NK-92 (cell line): ENCODE data around the gene INPP4B.
"Not testable (repeated sequence)": the region's sequence is repeated elsewhere in the genome, so short reads cannot be mapped to it uniquely, and the experiment has no call there.

ENCODE experiments used
- DNase-seq: peaks from one replicate; lab custom pipeline; 2025; ENCODE audit not compliant: unreplicated experiment; lab: John Stamatoyannopoulos, UW

INPP4B gene

DNA sequence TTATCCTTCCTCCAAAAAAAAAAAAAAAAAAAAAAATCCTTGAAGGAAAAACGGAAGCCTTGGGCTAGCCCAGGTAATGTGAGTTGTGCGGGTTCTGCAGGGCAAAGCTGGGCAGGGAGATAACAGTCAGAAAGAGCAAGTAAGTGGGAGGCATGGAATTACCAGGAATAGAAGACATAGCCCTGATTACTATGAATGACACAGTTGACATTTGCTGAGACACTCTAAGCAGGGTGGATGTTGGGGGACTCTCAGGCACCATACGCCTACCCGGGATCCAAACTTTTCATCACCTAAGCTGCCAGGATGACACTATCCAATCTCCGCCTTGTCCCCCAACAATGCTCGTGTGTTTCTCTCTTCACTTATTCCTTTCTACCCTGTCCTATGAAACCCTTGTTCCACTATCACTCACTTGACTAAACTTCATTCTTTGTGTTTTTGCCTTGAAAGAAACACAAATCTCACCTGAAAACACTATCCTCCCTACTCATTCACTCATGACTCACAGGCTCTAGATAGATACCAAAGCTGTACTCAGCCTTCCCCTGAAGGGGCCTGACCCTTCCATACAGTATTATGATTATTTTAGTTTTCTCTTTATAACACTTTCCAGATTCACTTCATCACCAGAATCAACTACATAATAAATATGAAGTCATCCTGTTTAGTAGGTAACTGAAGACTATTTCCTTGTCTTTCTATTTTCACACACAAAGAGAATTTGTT, 158.4 kb downstream of the INPP4B start:
- DNase-seq: no peak

DNA sequence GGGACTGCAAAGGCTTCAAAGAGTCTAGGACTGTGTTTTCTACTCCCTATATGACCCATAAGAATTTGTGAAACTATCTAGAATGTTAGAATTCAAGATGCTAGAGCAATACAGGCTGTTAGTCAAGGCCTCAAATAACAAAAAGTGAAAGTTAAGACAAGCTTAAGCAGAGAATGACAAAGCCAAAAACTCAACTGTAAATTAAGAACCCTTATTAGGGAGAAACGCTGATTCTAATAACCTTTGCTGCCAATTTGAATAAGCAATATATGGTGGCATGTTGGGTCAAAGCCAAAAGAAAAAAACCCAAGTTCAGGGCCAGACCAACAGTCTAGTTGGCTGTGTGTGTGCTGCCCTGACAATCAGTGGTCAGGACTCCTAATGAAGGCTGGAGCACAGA, 160.0 kb downstream of the INPP4B start:
- no peak for DNase-seq

DNA sequence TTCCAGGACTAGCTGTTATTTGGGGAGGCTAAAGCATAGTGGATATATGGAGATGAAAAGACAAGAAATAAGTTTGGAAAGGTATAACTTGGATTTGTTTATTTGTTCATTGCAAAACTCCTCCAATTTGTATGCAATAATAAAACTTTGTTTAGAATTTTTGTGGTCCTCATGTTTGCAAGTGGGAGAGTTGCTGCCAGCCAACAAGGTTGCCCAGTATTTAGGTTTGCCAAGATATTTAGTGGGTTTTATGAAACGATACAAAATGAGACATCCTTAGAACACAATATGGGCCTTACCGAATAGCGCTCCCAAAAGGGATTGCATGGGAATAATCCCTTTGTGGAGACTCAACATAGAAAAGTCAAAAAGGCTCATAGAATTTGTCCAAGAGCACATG, 162.1 kb downstream of the INPP4B start:
- DNase-seq: no peak

DNA sequence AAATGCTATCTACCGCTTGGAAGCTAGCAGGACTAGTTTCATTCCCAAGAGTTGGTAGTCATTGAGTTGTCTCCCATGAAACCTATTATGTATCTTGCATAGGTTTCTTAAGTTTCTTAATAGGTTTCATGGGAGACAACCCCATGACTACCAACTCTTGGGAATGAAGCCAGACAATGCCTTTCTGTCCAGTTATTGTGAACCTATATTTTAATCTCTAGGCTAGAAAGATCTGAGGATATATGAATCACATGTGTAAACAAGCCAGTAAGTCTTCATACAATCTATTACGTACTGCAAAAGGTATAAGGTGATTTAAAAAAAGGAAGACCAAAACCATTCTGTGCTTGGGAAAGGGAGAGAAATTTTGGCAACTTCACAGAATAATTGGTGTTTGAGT, 162.6 kb downstream of the INPP4B start:
- DNase-seq: no peak

DNA sequence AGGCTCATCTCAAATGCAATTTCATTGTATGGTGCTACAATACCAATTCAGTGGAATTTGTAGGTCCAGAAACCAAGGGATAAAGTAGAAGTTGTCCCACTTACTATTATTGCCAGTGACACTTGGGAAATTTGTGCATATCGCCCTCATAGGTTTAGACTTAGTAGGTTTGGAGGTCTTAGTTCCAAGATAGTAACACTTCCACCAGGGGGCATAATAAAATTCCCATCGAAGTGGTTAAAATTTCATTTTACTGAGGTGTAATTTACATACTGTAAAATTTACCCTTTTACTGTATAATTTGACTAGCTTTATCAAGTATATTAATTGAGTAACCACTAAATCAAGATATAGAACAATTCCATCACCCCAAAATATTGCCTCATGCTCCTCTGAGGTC, 174.6 kb downstream of the INPP4B start:
- DNase-seq: no peak

DNA sequence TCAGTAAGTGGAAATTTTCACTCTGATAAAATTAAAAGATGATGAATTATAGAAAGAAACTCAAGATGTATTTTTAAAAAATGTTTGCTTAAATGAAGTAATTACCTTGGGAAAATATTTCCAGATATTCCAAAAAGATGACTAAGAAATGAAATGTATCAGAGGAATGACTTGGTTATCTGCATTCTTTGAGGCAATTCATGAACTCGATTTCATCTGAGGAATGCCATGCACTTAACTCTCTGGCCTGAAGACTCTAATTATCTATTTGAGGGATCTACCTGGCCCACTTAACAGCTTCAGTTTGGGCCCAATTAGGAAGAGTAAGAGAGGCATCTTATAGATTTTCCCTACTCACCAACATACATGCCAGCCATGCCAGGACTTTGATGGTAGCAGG, 182.3 kb downstream of the INPP4B start:
- DNase-seq: no peak

DNA sequence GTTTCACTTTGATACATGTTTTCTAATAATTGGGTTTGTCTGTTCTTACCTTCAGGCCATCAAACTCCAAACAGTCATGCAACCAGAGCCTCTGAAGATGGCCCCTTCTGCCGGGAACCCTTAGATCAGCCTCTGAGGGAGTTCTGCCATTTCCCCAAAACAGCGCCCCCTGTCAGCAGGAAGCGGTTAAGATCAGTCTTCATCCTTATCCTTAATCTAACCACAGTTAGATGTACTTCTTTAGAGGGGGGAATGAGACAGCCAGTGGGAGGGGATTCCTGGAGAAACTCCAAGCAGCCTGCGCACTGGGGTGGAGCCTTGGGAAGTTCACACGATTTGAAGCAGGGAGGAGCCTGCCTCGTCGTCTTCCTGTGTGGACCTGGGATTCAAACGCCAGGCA, 185.4 kb downstream of the INPP4B start:
- DNase-seq: no peak

DNA sequence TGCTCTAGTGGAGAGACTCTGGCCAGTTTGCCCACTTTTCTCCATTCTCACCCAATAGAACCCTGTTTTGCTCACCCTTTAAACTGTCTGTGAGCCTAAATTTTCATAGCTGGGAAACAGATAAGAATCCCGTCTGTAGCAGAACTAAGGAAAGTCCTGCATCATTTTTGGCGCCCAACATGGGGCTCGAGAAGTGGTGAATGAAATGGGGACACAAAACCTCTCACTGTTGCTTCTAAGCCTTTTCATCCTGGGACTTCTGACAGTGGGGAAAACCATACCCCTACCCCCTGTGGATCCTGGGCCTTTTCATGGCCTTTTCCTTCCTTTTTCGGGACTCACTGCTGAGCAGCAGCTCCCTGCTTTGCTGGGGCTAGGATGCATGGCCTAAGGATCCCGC, 189.9 kb downstream of the INPP4B start:
- DNase-seq: no peak

DNA sequence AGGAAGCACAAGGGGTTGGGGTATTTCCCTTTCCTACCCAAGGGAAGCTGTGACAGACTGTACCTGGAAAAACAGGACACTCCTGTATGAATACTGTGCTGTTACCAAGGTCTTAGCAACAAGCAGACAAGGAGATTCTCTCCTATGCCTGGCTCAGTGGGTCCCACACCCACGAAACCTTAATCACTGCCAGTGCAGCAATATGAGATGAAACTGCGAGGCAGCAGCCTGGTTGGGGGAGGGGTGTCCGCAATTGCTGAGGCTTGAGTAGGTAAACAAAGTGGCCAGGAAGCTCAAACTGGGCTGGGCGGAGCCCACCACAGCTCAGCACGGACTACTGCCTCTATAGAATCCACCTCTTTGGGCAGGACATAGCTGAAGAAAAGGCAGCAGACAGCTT, 197.7 kb downstream of the INPP4B start:
- DNase-seq: no peak

DNA sequence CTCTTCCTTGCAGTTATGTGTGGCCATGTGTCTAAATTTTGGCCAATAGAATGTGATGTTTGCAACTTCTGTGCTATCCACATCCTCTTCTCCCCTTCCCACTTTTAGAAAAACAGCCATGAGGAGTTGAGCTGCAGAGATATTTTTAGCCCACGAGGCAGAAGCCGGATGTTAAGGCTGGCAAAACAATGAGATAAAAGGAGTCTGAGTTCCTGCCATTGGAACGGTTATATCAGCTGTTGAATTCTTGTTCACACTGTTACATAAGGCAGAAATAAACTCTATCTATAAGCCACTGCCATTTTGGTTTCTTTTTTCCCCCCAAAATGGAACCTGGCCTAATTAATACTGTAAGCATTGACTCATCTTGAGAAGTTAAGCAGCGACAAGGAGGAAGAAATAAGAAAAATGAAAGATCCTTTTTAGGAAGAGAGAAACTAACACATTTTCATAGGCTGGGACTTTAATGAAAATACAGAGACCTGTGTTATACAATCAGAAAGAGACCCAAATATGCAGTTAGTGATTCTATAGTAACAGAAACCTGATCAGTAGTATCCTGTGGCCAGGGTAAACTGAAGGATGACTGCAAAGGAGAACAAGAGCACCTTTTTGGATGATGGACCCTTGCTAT, 200.5 kb downstream of the INPP4B start:
- no peak for DNase-seq

DNA sequence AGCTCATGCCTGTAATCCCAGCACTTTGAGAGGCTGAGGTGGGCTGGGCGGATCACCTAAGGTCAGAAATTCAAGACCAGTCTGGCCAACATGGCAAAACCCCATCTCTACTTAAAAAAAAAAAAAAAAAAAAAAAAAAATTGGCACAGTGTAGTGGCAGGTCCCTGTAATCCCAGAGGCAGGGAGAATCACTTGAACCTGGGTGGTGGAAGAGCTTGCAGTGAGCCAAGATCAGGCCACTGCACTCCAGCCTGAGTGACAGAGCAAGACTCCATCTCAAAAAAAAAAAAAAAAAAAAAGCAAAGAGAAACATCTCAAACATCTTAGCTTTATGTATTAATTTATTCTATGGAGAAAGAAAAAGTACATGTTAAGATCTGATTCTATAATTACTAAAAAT, 201.5 kb downstream of the INPP4B start:
- not testable (repeated sequence) for DNase-seq

DNA sequence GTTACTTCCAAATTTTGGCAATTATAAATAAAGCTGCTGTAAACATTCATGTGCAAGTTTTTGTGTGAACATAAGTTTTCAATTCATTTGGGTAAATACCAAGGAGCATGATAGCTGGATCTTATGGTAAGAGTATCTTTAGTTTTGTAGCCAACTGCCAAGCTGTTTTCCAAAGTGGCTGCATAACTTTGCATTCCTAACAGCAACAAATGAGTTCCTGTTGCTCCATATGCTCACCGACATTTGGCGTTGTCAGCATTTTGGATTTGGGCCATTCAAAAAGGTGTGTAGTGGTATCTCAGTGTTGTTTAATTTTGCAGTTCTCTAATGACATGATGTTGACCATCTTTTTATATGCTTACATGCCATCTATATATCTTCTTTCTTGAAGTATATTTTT, 208.5 kb downstream of the INPP4B start:
- no peak for DNase-seq

DNA sequence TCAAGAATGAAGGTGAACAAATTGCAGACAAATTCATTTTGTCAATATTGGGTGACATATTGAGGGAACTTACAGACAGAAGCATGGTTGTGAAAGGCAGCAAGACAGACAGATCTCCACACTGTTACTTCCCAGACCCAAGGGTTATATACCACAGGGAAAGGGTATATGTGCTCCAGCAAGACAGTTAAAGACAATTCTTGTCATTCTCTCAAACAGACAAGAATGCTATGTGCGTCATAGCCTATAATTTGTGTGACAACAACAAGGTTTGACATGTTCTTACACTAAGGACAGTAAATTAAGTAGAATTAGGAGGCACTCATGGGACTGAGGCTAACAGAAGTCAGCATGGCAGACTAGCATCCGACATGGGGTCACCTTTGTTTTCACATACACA, 214.3 kb downstream of the INPP4B start:
- no peak for DNase-seq

DNA sequence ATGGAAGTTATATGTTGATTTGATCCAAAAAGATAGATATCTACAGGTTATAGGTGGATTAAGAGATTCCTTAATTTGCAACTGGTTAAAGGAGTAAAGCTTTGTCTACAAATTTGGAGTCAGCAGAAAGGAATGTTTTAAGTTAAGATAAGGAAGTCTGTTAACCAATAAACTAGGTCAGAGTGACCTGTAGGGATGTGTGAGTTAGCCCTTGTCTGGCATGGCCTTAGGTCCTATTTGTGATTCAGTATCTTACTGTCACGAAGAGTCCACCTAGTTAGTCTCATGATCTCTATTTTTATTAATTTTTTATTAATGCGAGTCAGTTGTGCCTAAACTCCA, 230.8 kb downstream of the INPP4B start:
- no peak for DNase-seq

DNA sequence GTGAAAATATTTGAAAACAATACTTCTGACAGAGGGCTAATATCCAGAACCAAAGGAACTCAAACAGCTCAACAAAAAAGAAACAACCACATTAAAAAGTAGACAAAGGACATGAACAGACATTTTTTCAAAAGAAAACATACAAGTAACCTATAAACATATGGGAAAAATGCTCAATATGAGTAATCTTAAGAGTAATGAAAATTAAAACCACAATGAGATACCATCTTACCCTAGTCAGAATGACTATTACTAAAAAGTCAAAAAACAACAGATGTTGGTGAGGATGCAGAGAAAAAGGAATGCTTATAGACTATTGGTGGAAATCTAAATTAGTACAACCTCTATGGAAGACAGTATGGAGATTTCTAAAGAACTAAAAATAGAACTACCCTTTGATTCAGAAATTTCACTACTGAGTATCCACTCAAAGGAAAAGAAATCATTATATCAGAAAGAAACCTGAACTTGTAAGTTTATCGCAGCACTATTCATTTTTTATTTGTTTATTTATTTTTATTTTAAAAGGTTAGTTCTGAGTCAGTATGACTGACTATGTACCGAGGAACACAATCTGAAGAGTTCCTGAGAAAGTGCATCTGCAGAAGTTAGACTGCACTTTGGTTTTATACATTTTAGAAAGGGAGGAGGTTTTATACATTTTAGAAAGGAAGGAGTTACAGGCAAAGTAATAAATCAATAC, 231.3 kb downstream of the INPP4B start:
- no peak for DNase-seq

DNA sequence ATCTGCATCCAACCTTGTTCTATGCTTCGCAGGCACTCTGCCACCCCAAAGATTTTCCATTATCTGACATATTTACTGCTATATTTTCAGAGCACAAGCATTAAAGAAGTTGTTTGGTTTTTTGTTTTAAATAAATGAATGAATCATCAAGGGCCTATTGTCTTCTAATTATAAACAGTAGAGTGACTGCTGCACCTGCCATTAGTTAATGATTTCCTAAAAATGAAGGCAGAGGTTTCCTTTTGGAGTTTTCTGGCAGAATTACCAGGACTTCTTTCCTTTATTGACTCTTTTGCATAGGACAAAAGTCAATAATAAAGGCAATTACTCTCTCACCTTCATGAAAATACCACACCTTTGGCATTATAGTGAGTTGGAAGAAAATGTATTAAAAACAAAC, 238.1 kb downstream of the INPP4B start:
- no peak for DNase-seq

DNA sequence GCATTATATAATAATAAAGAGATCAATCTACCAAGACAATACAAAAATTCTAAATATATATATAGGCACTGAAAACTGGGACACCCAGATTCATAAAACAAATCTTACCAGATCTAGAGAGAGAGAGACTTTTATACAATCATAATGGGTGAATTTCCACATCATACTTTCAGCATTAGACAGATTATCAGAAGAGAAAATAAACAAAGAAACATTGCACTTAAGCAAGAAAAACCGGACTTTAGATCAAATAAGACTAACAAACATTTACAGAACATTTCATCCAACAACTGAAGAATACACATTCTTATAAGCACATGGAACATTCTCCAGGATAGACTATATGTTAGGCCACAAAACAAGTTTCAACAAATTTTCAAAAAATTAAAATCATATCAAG, 245.1 kb downstream of the INPP4B start:
- no peak for DNase-seq

DNA sequence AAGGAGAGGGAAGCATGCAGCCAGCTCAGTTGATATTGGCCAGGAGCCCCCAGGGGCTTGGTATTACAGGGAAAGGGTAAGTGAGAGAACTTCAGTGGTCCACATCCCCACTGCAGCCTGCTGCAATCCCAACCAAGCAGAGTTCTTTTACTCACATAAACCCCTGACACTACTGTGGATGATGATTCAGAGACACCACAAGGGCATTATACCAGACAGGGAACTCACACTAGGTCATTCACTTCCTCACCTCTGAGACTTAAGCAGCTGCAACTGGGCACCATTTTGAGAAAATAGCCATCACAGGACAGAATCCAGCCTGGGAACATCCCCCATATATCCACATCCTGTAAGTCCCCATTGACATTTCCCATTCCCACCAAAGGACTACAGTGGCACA, 248.0 kb downstream of the INPP4B start:
- no peak for DNase-seq

DNA sequence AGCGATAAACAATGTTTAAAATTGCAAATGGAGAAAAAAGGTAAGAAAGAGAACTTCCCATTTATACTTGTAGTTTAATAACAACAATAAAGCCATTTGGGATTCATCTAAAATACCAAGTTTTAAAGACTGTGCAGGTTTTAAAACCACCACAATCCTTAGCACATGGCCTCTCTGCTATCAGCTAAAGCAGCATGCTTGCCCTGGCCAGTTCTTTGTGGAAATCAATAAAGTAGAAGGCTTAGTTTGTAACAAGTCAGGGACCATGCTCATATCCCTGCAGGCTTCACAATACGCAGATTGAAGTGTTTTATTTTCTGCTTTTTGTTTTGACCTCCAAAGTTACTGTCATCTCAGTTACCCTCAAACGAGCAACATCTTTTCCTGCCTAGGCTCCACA, 249.5 kb downstream of the INPP4B start:
- no peak for DNase-seq

DNA sequence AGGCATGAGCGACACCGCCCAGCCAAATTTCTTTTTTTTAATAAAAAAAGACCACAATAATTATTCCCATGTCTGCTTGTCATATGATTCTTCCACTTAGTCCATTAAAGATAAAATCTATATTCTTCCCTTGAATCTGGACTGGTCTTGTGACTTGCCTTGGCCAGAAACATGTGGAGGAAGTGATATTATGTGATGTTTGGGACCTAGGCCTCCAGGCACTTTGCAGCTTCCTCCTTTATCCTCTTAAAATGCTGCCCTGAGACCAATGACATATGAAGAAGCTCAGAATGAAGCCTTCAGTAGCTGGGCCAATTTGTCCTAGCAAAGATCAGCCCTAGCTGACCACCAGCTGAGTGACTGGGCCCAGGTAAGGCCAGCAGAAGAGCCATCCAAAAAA, 250.0 kb downstream of the INPP4B start:
- DNase-seq: no peak

DNA sequence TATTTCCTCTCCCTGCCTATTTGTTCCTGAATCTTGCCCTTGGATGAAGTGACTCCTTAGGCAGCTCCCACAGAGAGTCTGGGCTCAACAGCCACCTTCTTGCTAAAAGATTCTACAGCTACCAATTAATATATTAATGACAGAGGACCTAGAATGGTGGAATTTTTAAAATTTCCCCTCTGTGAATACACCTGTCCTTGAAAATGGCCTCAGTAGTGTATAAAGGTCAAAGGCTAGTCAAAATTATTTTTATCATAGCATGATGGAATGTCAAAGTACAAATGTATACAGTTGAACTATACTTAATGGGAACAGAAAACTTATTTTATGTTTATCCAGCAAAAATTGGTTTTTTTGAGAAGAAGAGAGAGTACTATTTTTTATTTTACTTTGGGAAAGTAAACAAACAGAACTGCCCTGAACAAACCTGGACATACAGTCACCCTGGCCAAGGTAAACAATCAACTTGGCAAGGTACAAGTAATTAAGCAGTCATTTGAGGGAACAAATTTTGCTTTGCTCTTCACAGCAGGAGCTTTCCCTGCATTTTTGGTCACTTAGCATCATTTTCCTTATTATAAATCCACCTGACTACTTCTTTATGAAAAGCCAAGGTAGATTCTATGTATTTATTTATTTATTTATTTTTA, 250.8 kb downstream of the INPP4B start:
- DNase-seq: no peak

DNA sequence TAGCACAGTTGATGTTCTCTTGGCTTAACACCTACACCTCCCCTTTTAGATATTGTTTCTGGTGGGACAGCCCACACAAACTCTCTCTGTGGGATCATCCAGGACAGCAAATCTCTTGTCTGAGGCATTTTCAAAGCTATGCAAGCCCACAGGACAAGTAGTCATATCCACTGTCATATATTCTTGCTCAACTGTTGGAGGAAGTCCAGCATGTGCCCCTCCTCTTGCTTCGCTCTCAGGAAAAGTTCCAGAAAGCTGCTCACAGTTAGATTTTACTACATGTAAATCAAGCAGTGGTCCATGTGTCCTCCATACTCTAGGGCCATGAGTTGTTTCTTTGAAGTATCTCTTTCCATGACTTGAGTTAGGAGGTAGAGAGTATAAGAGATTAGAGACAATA, 260.7 kb downstream of the INPP4B start:
- DNase-seq: no peak
